A549 treated with Hydrocortisone at 1 μM for 4 hours (cell line): ENCODE data around the gene TXNDC5. TPM values are rescaled to one million over a fixed set of nuclear protein-coding genes. Genes with fewer than 3 reads are reported as not detected.

Experiments
- total RNA-seq: library from RNA; stranded (reverse); fragments of 200-300 nt; extraction: Qiagen RNA extraction; gene quantifications from 5 replicates; pipeline ENCODE4 v1.2.3, GENCODE V29; 2022

TXNDC5 gene
- 129 to 150 TPM (median 138 TPM) in 5 replicates for total RNA-seq

DNA sequence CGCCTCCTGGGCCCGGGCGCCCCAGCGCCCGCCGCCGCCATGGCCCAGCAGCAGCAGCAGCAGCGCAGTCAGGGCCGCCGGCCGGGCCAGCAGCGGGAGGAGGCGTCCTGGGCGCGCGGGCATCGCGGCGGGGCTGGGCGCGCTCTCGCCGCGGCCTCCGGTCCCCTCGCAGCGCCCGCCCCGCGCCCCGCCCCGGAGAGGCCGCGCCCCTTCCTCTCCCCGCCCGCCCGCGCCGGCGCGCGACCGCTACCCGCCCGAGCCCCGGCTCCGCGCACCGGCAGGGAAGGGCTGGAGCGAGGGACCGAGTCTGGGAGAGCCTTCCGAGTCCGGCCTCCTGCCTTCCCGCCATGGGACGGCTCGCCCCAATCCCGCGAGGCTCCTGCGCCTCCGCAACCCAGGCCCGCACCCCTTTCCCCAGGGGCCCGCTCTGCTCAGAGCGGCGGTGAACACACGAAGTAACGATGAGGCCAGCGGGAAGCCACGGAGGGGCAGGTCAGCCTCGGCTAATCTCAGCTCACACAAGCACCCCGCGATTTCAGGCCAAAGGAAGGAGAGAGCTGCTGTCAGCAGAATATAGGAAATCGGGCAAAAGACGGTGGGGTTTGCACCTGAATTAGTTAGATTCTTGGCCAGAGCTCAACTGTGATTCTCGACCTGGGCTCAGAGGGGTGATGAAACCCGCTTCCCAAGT lies at the start of gene TXNDC5:
TXNDC5 (minus strand) TSS at position 135 of the 691 bp plus-strand sequence; CDS start at position 123, 12 bp downstream.

Other genes starting within 250 kb of the TXNDC5 start
- gene BMP6, start 184.7 kb downstream of the TXNDC5 start, total RNA-seq: 13.4 to 20.4 TPM (median 18.7 TPM) in 5 replicates
- 5.5 to 9.7 TPM (median 7.5 TPM) in 5 replicates for gene BLOC1S5, start 153.6 kb upstream of the TXNDC5 start, total RNA-seq
- 52.0 to 74.9 TPM (median 57.5 TPM) in 5 replicates for gene EEF1E1, start 191.8 kb upstream of the TXNDC5 start, total RNA-seq